Measurements from ENCODE around the gene IFI44L. TPM values are rescaled to one million over a fixed set of nuclear protein-coding genes. Genes with fewer than 3 reads are reported as not detected.

IFI44L gene
- total RNA-seq, 1 experiment from 2014 or later = not detected

DNA sequence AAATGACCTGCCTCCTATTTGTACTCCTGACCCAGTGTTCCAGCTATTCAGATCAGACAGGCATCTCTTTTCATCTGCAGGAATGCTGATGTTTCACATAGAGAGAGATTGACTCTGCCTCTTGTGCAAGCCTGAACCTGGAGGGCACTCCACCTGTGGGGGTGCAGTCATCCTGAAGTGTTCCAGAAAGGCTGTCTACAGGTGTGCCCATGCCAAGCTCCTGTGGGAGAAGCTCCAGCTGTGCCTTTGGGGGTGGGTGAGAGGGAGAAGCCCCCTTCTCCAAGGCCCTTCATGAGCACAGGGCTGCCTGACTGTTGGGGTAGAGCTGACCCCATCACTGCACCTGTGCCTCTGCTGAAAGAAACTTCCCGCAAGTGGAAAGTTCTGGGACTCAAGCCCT, 52.2 kb downstream of the IFI44L start:
- H3K27me3 Mint-ChIP-seq (ENCODE audit: insufficient read depth, unreplicated experiment) = peaks cover 3% of the 10 kb centered on the region
- H3K4me1 Mint-ChIP-seq (ENCODE audit: low read depth, unreplicated experiment) = no peaks in the 10 kb centered on the region
- H3K4me1 ChIP-seq = no peaks in the 10 kb centered on the region
- POLR2A ChIA-PET = no interaction called here
- no peak overlapping the region for H3K4me3 ChIP-seq (ENCODE audit: low read depth, low read length)
- TF ChIP-seq, protein P1, sequence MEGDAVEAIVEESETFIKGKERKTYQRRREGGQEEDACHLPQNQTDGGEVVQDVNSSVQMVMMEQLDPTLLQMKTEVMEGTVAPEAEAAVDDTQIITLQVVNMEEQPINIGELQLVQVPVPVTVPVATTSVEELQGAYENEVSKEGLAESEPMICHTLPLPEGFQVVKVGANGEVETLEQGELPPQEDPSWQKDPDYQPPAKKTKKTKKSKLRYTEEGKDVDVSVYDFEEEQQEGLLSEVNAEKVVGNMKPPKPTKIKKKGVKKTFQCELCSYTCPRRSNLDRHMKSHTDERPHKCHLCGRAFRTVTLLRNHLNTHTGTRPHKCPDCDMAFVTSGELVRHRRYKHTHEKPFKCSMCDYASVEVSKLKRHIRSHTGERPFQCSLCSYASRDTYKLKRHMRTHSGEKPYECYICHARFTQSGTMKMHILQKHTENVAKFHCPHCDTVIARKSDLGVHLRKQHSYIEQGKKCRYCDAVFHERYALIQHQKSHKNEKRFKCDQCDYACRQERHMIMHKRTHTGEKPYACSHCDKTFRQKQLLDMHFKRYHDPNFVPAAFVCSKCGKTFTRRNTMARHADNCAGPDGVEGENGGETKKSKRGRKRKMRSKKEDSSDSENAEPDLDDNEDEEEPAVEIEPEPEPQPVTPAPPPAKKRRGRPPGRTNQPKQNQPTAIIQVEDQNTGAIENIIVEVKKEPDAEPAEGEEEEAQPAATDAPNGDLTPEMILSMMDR (IDR thresholded peaks at IDR 0.05; ENCODE audit: insufficient read depth in 1 of 2, low read depth in 1 of 2, low read length in 1 of 2, severe bottlenecking in 1 of 2, unreplicated experiment in 1 of 2) = no peak
- DNase-seq = no peak
- no peaks in the 10 kb centered on the region for H3K36me3 ChIP-seq (ENCODE audit: control insufficient read depth, insufficient read depth, low read length)
- H3K4me3 Mint-ChIP-seq (ENCODE audit: unreplicated experiment) = no peak overlapping the region
- no peaks in the 10 kb centered on the region for H3K36me3 Mint-ChIP-seq (ENCODE audit: insufficient read depth, unreplicated experiment)
- intact Hi-C loops (cut with micrococcal nuclease; ENCODE audit: unreplicated experiment) = no loop called here
- H3K27me3 ChIP-seq (replicated peaks; ENCODE audit: control insufficient read depth, insufficient read depth, low read length) = no peaks in the 10 kb centered on the region
- CTCF ChIA-PET = no interaction called here
- H3K9me3 Mint-ChIP-seq (ENCODE audit: unreplicated experiment) = no peaks in the 10 kb centered on the region
- BruUV-seq (replicated peaks) = no TSS peak
- no peak overlapping the region for H3K27ac Mint-ChIP-seq (ENCODE audit: unreplicated experiment)
- no peaks in the 10 kb centered on the region for H3K9me3 ChIP-seq

DNA sequence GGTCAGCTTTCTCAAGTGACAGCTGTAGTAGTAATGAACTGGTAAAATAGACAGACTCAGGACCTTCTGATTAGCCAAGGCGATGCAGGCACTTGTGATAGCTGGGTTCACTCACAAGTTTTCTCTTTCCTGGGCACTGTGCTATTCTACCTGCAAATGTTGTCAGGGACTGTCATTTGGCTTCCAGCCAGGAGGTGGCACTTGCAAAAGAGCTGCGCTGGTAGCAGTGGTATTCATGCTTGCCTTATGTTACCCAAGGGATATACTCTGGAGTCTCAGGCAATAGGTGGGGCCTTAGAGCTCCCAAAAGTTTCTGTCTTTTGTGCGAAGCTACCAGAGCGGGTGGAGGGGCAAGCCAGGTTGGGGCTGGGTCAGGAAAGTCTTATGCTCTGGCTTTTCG, 52.9 kb downstream of the IFI44L start:
- H3K9me3 ChIP-seq = no peaks in the 10 kb centered on the region
- Mint-ChIP-seq H3K27me3 (ENCODE audit: insufficient read depth, unreplicated experiment) (peaks cover 1% of the 10 kb centered on the region), H3K27ac (ENCODE audit: unreplicated experiment) (no peak overlapping the region), H3K9me3 (ENCODE audit: unreplicated experiment) (no peaks in the 10 kb centered on the region), H3K4me3 (ENCODE audit: unreplicated experiment) (no peak overlapping the region), H3K36me3 (ENCODE audit: insufficient read depth, unreplicated experiment) (no peaks in the 10 kb centered on the region), H3K4me1 (ENCODE audit: low read depth, unreplicated experiment) (no peaks in the 10 kb centered on the region)
- TF ChIP-seq, protein P1 (IDR thresholded peaks at IDR 0.05; ENCODE audit: insufficient read depth in 1 of 2, low read depth in 1 of 2, low read length in 1 of 2, severe bottlenecking in 1 of 2, unreplicated experiment in 1 of 2) = peak; percentile 16 to 19
- no peaks in the 10 kb centered on the region for H3K27me3 ChIP-seq (replicated peaks; ENCODE audit: control insufficient read depth, insufficient read depth, low read length)
- ChIA-PET POLR2A (no interaction called here), CTCF (no interaction called here)
- H3K4me3 ChIP-seq (ENCODE audit: low read depth, low read length) = no peak overlapping the region
- no peaks in the 10 kb centered on the region for H3K36me3 ChIP-seq (ENCODE audit: control insufficient read depth, insufficient read depth, low read length)
- no TSS peak for BruUV-seq (replicated peaks)
- peak in 1 of 2 experiments; percentile 22 for DNase-seq
- H3K4me1 ChIP-seq = no peaks in the 10 kb centered on the region
- intact Hi-C loops (cut with micrococcal nuclease; ENCODE audit: unreplicated experiment) = no loop called here

DNA sequence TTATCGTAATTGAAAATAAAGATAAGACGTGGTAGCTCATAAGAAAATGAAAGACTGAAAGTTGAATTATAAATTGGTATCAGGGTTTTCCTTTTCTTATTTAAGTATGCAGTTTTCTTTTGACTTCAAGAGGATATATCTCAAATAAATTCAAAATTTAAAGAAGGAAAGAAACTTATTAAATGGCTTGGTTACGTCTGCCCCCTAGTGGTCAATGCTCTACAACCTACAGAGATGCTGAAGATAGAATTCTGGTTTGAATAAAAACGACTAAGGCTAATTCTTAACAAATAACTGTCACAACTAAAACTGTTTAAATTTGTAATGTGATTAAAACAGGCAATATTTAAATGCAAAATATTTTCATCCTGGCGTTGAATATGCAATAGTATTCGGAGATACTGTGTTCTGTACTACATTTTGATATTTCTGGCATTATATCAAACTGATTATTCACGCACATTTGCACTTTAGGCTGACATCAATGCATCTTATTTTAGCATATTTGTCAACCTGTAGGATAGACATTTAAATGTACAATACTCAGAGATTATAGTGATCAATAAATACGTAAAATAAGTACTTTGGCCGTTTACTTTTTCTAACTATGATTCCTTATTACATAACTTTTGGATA, 56.2 kb downstream of the IFI44L start:
- Mint-ChIP-seq H3K27me3 (ENCODE audit: insufficient read depth, unreplicated experiment) (no peaks in the 10 kb centered on the region), H3K27ac (ENCODE audit: unreplicated experiment) (no peak overlapping the region), H3K9me3 (ENCODE audit: unreplicated experiment) (no peaks in the 10 kb centered on the region), H3K4me1 (ENCODE audit: low read depth, unreplicated experiment) (no peaks in the 10 kb centered on the region), H3K4me3 (ENCODE audit: unreplicated experiment) (no peak overlapping the region), H3K36me3 (ENCODE audit: insufficient read depth, unreplicated experiment) (no peaks in the 10 kb centered on the region)
- Histone ChIP-seq H3K4me1 (no peaks in the 10 kb centered on the region), H3K36me3 (ENCODE audit: control insufficient read depth, insufficient read depth, low read length) (no peaks in the 10 kb centered on the region), H3K4me3 (ENCODE audit: low read depth, low read length) (no peak overlapping the region), H3K9me3 (no peaks in the 10 kb centered on the region), H3K27me3 (replicated peaks; ENCODE audit: control insufficient read depth, insufficient read depth, low read length) (no peaks in the 10 kb centered on the region)
- ChIA-PET CTCF (no interaction called here), POLR2A (no interaction called here)
- TF ChIP-seq, protein P1 (IDR thresholded peaks at IDR 0.05; ENCODE audit: insufficient read depth in 1 of 2, low read depth in 1 of 2, low read length in 1 of 2, severe bottlenecking in 1 of 2, unreplicated experiment in 1 of 2) = peak; percentile 43 to 59
- DNase-seq = peak in 1 of 2 experiments; percentile 33
- intact Hi-C loops (cut with micrococcal nuclease; ENCODE audit: unreplicated experiment) = loop anchor here (1.0 to 5.0 kb wide), 2 partner anchors 59 to 529 kb away; no protein-coding TSS in a partner anchor
- no TSS peak for BruUV-seq (replicated peaks)

Measured in Caco-2 (cell line).